Ecto neural progenitor cell (in vitro differentiated cells): ENCODE results near the gene IGF2BP2.
"Not testable (repeated sequence)": the region's sequence is repeated elsewhere in the genome, so short reads cannot be mapped to it uniquely, and the experiment has no call there.

Source experiments
- DNase-seq: peaks from one replicate; pipeline ENCODE4 v3.0.0-alpha.2; 2018; ENCODE audit warnings: low spot score

IGF2BP2 gene

GRCh38 chr3:185659942-185660921, 164.6 kb downstream of the IGF2BP2 start:
- peak; percentile 86 for DNase-seq

- no peak for DNase-seq
Observed at GRCh38 chr3:185658943-185659342, 165.9 kb downstream of the IGF2BP2 start.

GRCh38 chr3:185658504-185658912, 166.3 kb downstream of the IGF2BP2 start:
- no peak for DNase-seq

GRCh38 chr3:185657691-185658503, 166.9 kb downstream of the IGF2BP2 start:
- no peak for DNase-seq

GRCh38 chr3:185657211-185657610, 167.6 kb downstream of the IGF2BP2 start:
- no peak for DNase-seq

- DNase-seq: no peak
Observed at GRCh38 chr3:185656321-185656840, 168.5 kb downstream of the IGF2BP2 start.

- no peak for DNase-seq
Observed at GRCh38 chr3:185655426-185656320, 169.2 kb downstream of the IGF2BP2 start.

- DNase-seq: no peak
Observed at GRCh38 chr3:185654758-185655145, 170.1 kb downstream of the IGF2BP2 start.

GRCh38 chr3:185653949-185654757, 170.7 kb downstream of the IGF2BP2 start:
- DNase-seq: no peak

- DNase-seq: no peak
Observed at GRCh38 chr3:185651971-185652370, 172.9 kb downstream of the IGF2BP2 start.

GRCh38 chr3:185649414-185649813, 175.4 kb downstream of the IGF2BP2 start:
- no peak for DNase-seq

GRCh38 chr3:185648396-185648795, 176.4 kb downstream of the IGF2BP2 start:
- no peak for DNase-seq

GRCh38 chr3:185647880-185648210, 177.0 kb downstream of the IGF2BP2 start:
- DNase-seq: no peak

- DNase-seq: no peak
Observed at GRCh38 chr3:185647134-185647879, 177.5 kb downstream of the IGF2BP2 start.

- DNase-seq: no peak
Observed at GRCh38 chr3:185646382-185647133, 178.3 kb downstream of the IGF2BP2 start.

GRCh38 chr3:185645596-185646381, 179.1 kb downstream of the IGF2BP2 start:
- peak; percentile 60 for DNase-seq

GRCh38 chr3:185645191-185645590, 179.7 kb downstream of the IGF2BP2 start:
- not testable (repeated sequence) for DNase-seq

- no peak for DNase-seq
Observed at GRCh38 chr3:185640308-185640707, 184.5 kb downstream of the IGF2BP2 start.
